Gastroesophageal sphincter (tissue), 4 donors: ENCODE data around the gene KAZN. TPM values are rescaled to one million over a fixed set of nuclear protein-coding genes. Genes with fewer than 3 reads are reported as not detected.

Experiments
- ATAC-seq: fragments of 150-250 bp; one replicate; pipeline ENCODE4 v1.9.1; 2016; ENCODE audit warnings: mild to moderate bottlenecking, moderate library complexity
- H3K27ac ChIP-seq, 4 donors: fragments of 200-600 bp; sonication (generic) in 3 of 4; 1 replicate in 3 of 4; 2 replicates in 1 of 4; pipeline ENCODE4 v1.5.1; 2016 to 2019
- H3K27me3 ChIP-seq: fragments of 200-600 bp; sonication (generic); one replicate; pipeline ENCODE4 v1.5.1; 2019
- H3K36me3 ChIP-seq, 2 donors: fragments of 200-600 bp; sonication (generic); one replicate each; pipeline ENCODE4 v1.5.1; 2019; ENCODE audit warnings: control low read depth in 1 of 2
- H3K4me1 ChIP-seq, 3 donors: fragments of 200-600 bp; sonication (generic); 1 replicate in 2 of 3; 2 replicates in 1 of 3; pipeline ENCODE4 v1.5.1; 2016 to 2019; ENCODE audit warnings: control low read depth in 2 of 3
- H3K4me3 ChIP-seq, 2 donors: fragments of 200-600 bp; sonication (generic); one replicate each; pipeline ENCODE4 v1.5.1; 2019; ENCODE audit warnings: mild to moderate bottlenecking in 1 of 2, moderate library complexity in 1 of 2
- H3K9me3 ChIP-seq, 3 donors: fragments of 200-600 bp; sonication (generic); one replicate each; pipeline ENCODE4 v1.5.1; 2017 to 2019; ENCODE audit warnings: control low read depth in 2 of 3
- EP300 ChIP-seq: sonication (generic); formaldehyde crosslinking; IDR thresholded peaks from one replicate; pipeline ENCODE4 v1.6.1; 2017; ENCODE audit warnings: antibody characterized with exemption, mild to moderate bottlenecking
- POLR2A ChIP-seq, 2 donors: fragments of 450-650 bp; IDR thresholded peaks; one replicate each; pipeline ENCODE4 v1.6.1; 2017; ENCODE audit warnings: antibody characterized with exemption in 2 of 2, mild to moderate bottlenecking in 2 of 2, moderate library complexity in 1 of 2
- POLR2AphosphoS5 ChIP-seq: sonication (generic); formaldehyde crosslinking; IDR thresholded peaks from one replicate; pipeline ENCODE4 v1.6.1; 2017; ENCODE audit warnings: antibody characterized with exemption
- WGBS, 2 donors: methylation state at CpG; one replicate each; pipeline ENCODE4 v1.1.5; 2018; ENCODE audit warnings: low coverage in 1 of 2; 5-methylcytosine and 5-hydroxymethylcytosine counted together
- total RNA-seq, 4 donors: library from RNA; depleted of rRNA; stranded (reverse); fragments of >200 nt; gene quantifications; one replicate each; pipeline ENCODE4 v1.1.0, GENCODE V29; 2016
- TF ChIP-seq, protein P1 (sequence below), 4 experiments: fragments of 200-600 bp in 2 of 4; fragments of 450-650 bp in 2 of 4; sonication (generic) in 1 of 4; IDR thresholded peaks; one replicate each; pipeline ENCODE4 v1.5.1; 2017 to 2019; ENCODE audit warnings: antibody characterized with exemption in 4 of 4, mild to moderate bottlenecking in 2 of 4, moderate library complexity in 2 of 4

The KAZN gene
- total RNA-seq, 4 donors from 2014 or later = 6.5 to 16.6 (median 11.5) TPM

DNA sequence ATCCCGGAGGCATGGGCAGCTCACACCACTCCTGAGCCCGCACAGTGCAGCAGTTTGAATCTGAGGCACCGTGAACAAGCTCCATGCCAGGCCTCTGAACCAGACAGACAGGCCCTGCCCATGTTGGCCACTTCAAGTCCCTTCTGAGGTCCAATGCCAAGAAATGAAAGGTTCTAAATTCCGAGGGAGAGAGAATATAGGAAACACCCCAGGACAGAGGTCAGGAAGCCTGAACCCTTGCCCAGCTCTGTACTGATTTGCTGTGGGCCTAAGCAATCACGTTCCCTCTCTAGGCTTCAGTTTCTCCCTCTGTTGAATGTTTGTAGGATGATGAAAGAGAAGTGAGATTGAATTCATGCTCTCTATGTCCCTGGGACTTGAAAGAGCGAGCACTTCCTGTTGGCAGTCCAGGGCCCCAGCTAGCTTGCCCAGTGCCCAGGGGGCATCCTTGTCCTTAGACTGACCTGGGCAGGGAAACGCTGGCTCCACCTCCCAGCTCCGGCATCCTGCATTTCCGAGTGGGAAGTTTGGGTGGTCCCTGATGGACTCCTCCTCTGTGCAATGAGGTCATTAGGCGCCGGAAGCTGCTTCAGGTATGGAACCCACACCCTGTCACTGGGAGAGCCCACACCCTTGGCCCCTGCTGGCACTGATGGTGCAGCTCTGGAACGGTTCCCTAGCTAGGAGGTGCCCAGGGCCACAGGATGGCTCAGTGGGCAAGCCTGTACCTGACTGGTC is 312.7 kb downstream of the KAZN start:
- peak; percentile 24 for ATAC-seq
- no peaks in the 10 kb centered on the region for H3K9me3 ChIP-seq
- no peak overlapping the region for H3K4me3 ChIP-seq
- H3K36me3 ChIP-seq = no peaks in the 10 kb centered on the region
- H3K27me3 ChIP-seq = no peaks in the 10 kb centered on the region
- WGBS, 2 donors = 67 to 100% methylated on average over 1 to 6 of the region's 12 CpGs
- TF ChIP-seq POLR2A (IDR thresholded peaks at IDR 0.05) = no peak
- TF ChIP-seq, protein P1, sequence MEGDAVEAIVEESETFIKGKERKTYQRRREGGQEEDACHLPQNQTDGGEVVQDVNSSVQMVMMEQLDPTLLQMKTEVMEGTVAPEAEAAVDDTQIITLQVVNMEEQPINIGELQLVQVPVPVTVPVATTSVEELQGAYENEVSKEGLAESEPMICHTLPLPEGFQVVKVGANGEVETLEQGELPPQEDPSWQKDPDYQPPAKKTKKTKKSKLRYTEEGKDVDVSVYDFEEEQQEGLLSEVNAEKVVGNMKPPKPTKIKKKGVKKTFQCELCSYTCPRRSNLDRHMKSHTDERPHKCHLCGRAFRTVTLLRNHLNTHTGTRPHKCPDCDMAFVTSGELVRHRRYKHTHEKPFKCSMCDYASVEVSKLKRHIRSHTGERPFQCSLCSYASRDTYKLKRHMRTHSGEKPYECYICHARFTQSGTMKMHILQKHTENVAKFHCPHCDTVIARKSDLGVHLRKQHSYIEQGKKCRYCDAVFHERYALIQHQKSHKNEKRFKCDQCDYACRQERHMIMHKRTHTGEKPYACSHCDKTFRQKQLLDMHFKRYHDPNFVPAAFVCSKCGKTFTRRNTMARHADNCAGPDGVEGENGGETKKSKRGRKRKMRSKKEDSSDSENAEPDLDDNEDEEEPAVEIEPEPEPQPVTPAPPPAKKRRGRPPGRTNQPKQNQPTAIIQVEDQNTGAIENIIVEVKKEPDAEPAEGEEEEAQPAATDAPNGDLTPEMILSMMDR (IDR thresholded peaks at IDR 0.05) = no peak
- TF ChIP-seq POLR2AphosphoS5 = no peak
- no peak for TF ChIP-seq EP300
- H3K4me1 ChIP-seq = peaks cover 0 to 16% (median 6%) of the 10 kb centered on the region in 3 donors
- H3K27ac ChIP-seq = peak overlapping the region in 1 of 4 donors; percentile 17

DNA sequence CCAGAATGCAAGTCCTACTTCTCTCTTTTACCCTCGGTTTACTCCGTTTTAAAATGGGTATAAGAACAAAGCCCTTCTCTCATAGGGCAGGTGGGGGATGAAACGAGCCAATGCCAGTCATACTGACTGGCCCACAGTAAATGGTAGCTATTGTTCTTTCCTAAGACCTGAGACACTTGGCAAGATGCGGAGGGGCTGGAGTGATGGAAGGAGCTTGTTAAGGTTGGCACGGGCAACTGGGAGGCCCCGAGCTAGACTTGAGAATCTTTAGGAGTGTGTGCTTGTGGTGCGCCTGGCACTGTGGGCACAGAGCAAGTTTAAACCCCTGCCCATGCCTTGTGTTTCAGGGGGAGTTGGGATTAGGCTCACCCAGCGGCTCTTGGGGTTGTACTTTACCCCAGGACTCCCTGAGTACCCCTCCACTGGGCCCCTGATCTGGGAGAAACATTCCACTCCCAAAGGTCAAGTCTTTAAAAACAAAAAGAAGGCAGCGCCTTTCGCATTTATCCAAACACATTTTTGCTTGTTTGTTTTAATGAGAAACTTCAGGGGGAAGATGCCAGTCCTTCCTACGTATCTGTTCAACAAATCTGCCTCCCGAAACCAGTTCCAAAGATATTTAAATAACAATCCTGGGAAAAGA is 314.5 kb downstream of the KAZN start:
- 88 to 90% methylated on average over 8 of the region's 12 CpGs for WGBS, 2 donors
- H3K9me3 ChIP-seq = no peaks in the 10 kb centered on the region
- peaks cover 0 to 16% (median 6%) of the 10 kb centered on the region in 3 donors for H3K4me1 ChIP-seq
- TF ChIP-seq POLR2A (IDR thresholded peaks at IDR 0.05) (no peak), POLR2AphosphoS5 (no peak), EP300 (no peak)
- TF ChIP-seq, protein P1 (IDR thresholded peaks at IDR 0.05) = no peak
- no peak overlapping the region for H3K4me3 ChIP-seq
- H3K27me3 ChIP-seq = no peaks in the 10 kb centered on the region
- ATAC-seq = no peak
- H3K36me3 ChIP-seq = no peaks in the 10 kb centered on the region
- H3K27ac ChIP-seq = no peak overlapping the region

DNA sequence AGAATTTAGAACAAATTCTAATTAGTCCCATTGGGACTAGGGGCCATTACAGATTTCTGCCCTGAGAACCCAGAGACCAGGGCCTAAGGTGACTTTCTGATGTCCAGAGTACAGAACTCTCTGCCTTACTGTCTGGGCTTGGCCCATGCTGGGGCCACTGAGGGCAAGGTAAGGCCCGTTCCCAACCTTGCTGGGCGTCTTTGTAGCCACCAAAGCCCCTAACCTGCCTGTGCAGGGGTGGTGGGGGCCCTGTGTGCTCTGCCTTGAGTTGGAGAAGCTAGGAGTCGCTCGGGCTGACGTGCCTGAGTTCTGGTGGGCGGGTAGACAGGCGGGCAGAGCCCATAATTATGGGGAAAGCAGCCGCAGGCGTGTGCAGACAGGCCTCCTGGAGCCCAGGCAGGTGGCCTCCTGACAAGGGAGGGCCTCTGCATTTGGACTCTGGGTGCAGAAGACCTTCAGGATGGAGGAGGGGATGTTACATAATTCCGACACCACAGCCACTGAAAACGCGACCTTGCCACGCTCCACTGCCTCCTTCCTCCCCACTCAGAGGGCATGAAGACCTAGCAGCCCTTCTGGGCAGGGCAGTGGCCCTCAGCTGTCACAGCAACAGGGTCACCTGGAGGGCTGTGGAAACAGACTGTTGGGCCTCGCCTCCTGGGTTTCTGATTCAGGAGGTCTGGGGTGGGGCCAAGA is 315.1 kb downstream of the KAZN start:
- 71 to 80% methylated on average over 1 to 5 of the region's 14 CpGs for WGBS, 2 donors
- Histone ChIP-seq H3K4me1 (peaks cover 0 to 16% (median 6%) of the 10 kb centered on the region in 3 donors), H3K4me3 (no peak overlapping the region), H3K27me3 (no peaks in the 10 kb centered on the region), H3K9me3 (no peaks in the 10 kb centered on the region), H3K27ac (no peak overlapping the region), H3K36me3 (no peaks in the 10 kb centered on the region)
- no peak for ATAC-seq
- TF ChIP-seq EP300 (no peak), POLR2A (IDR thresholded peaks at IDR 0.05) (no peak), POLR2AphosphoS5 (no peak)
- TF ChIP-seq, protein P1 (IDR thresholded peaks at IDR 0.05) = no peak

DNA sequence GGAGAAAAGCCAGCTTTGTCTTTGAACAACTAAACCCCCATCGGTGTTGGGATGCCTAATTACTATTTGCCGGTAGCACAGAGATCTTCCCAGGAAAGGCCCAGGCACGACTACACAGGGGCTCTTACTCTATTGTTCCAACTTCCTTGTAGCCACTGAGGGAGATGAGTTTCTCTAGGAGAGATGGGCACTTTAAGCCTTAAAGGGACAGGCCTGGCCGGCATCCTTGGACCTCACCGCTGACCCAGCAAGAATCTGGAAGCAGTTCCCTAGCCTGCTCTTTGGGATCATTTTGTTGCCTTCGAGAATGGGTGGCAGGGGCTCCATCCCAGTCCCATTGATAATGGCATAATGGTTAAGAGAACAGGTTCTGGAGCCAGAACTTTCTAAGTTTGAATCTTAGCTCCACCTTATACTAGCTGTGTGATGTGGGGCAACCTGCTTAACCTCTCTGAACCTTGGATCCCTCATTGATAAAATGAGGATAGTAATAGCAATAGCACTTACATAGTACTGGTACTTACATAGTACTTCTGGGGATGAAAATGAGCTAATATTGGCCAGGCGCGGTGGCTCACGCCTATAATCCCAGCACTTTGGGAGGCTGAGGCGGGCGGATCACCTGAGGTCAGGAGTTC is 316.0 kb downstream of the KAZN start:
- no peak overlapping the region for H3K27ac ChIP-seq
- 83 to 100% methylated on average over 2 of the region's 11 CpGs for WGBS, 2 donors

More for the DNA sequence above, 316.0 kb downstream of the KAZN start:
- TF ChIP-seq POLR2A (IDR thresholded peaks at IDR 0.05) (no peak), EP300 (no peak), POLR2AphosphoS5 (no peak)
- TF ChIP-seq, protein P1 (IDR thresholded peaks at IDR 0.05) = no peak
- H3K4me1 ChIP-seq = peaks cover 0 to 16% (median 6%) of the 10 kb centered on the region in 3 donors
- no peaks in the 10 kb centered on the region for H3K9me3 ChIP-seq
- ATAC-seq = no peak
- H3K36me3 ChIP-seq = no peaks in the 10 kb centered on the region
- no peak overlapping the region for H3K4me3 ChIP-seq
- no peaks in the 10 kb centered on the region for H3K27me3 ChIP-seq
